Bronchial epithelial cell (primary cell): ENCODE measurements around the gene FLT3. TPM values are rescaled to one million over a fixed set of nuclear protein-coding genes. Genes with fewer than 3 reads are reported as not detected.

Experiments
- DNase-seq: peaks from one replicate; pipeline ENCODE4 v3.0.0-alpha.2; 2010; ENCODE audit warnings: low read depth
- FAIRE-seq: peaks from 2 replicates; lab custom pipeline; 2011; peaks lifted over from hg19 to GRCh38; lab: Jason Lieb, UNC
- H3K27me3 ChIP-seq: 2 replicates; pipeline ENCODE4 v1.5.1; 2011; ENCODE audit warnings: low read length; ENCODE audit not compliant: control insufficient read depth, insufficient read depth
- H3K36me3 ChIP-seq: 2 replicates; pipeline ENCODE4 v1.5.1; 2011; ENCODE audit warnings: low read length; ENCODE audit not compliant: control insufficient read depth, insufficient read depth
- H3K4me3 ChIP-seq: 2 replicates; pipeline ENCODE4 v1.5.1; 2011; ENCODE audit warnings: mild to moderate bottlenecking, low read depth, low read length, control low read depth
- CTCF ChIP-seq: IDR thresholded peaks from 2 replicates; pipeline ENCODE4 v1.5.1; 2011; ENCODE audit warnings: mild to moderate bottlenecking, moderate library complexity, low read length, control low read depth, inconsistent platforms; ENCODE audit not compliant: insufficient read depth, severe bottlenecking
- total RNA-seq: library from RNA; depleted of rRNA; stranded (reverse); fragments of >200 nt; gene quantifications from 2 replicates; pipeline ENCODE4 v1.2.1, GENCODE V29; 2014

FLT3 gene
- total RNA-seq, 1 donor from 2014 or later, result not detected

GRCh38 chr13:28046981-28047380 lies 53.4 kb downstream of the FLT3 start:
- H3K4me3 ChIP-seq, result no peak overlapping the region
- no peak for FAIRE-seq
- TF ChIP-seq CTCF, result no peak
- no peaks in the 10 kb centered on the region for H3K36me3 ChIP-seq
- no peak for DNase-seq
- no peaks in the 10 kb centered on the region for H3K27me3 ChIP-seq

GRCh38 chr13:28045861-28046260 lies 54.5 kb downstream of the FLT3 start:
- DNase-seq (no peak), FAIRE-seq (no peak)
- no peaks in the 10 kb centered on the region for H3K27me3 ChIP-seq
- no peak overlapping the region for H3K4me3 ChIP-seq
- no peak for TF ChIP-seq CTCF
- no peaks in the 10 kb centered on the region for H3K36me3 ChIP-seq

- no peaks in the 10 kb centered on the region for H3K27me3 ChIP-seq
- H3K36me3 ChIP-seq, result no peaks in the 10 kb centered on the region
- H3K4me3 ChIP-seq, result no peak overlapping the region
- no peak for TF ChIP-seq CTCF
- FAIRE-seq (no peak), DNase-seq (no peak)
These were observed 55.8 kb downstream of the FLT3 start for GRCh38 chr13:28044608-28045007.

- DNase-seq, result no peak
- Histone ChIP-seq H3K36me3 (no peaks in the 10 kb centered on the region), H3K27me3 (no peaks in the 10 kb centered on the region), H3K4me3 (no peak overlapping the region)
- no peak for TF ChIP-seq CTCF
- FAIRE-seq, result no peak
These were observed 57.2 kb downstream of the FLT3 start for GRCh38 chr13:28043224-28043623.

GRCh38 chr13:28041501-28041900 lies 58.9 kb downstream of the FLT3 start:
- no peak for DNase-seq
- FAIRE-seq, result no peak
- no peak for TF ChIP-seq CTCF
- Histone ChIP-seq H3K36me3 (no peaks in the 10 kb centered on the region), H3K4me3 (no peak overlapping the region), H3K27me3 (no peaks in the 10 kb centered on the region)

GRCh38 chr13:28041031-28041461 lies 59.3 kb downstream of the FLT3 start:
- no peaks in the 10 kb centered on the region for H3K27me3 ChIP-seq
- FAIRE-seq (no peak), DNase-seq (no peak)
- H3K36me3 ChIP-seq, result no peaks in the 10 kb centered on the region
- no peak for TF ChIP-seq CTCF
- no peak overlapping the region for H3K4me3 ChIP-seq
